ENCODE measurements around the gene ABTB1.
"Not testable (repeated sequence)": the region's sequence is repeated elsewhere in the genome, so short reads cannot be mapped to it uniquely, and the experiment has no call there.

ABTB1 gene

GRCh38 chr3:127693336-127693843, 20.6 kb downstream of the ABTB1 start:
- H3K27me3 Mint-ChIP-seq = no peaks in the 10 kb centered on the region
- H3K4me3 Mint-ChIP-seq = no peak overlapping the region
- ATAC-seq (no peak), DNase-seq (no peak)
- H3K27ac Mint-ChIP-seq = no peak overlapping the region
- no peaks in the 10 kb centered on the region for H3K9me3 Mint-ChIP-seq
- no peaks in the 10 kb centered on the region for H3K36me3 Mint-ChIP-seq (ENCODE audit: low read depth)
- H3K4me1 Mint-ChIP-seq = peaks cover 3% of the 10 kb centered on the region

- no peaks in the 10 kb centered on the region for H3K27me3 Mint-ChIP-seq
- H3K9me3 Mint-ChIP-seq = no peaks in the 10 kb centered on the region
- H3K4me3 Mint-ChIP-seq = no peak overlapping the region
- peak; percentile 39 for ATAC-seq
- H3K27ac Mint-ChIP-seq = no peak overlapping the region
- H3K36me3 Mint-ChIP-seq (ENCODE audit: low read depth) = no peaks in the 10 kb centered on the region
- H3K4me1 Mint-ChIP-seq = peaks cover 3% of the 10 kb centered on the region
- peak; percentile 39 for DNase-seq
Measured at GRCh38 chr3:127694467-127695215, 21.9 kb downstream of the ABTB1 start.

GRCh38 chr3:127697551-127698240, 24.9 kb downstream of the ABTB1 start:
- no peaks in the 10 kb centered on the region for H3K27me3 Mint-ChIP-seq
- DNase-seq (peak; percentile 37), ATAC-seq (peak; percentile 77)
- peaks cover 3% of the 10 kb centered on the region for H3K4me1 Mint-ChIP-seq
- no peaks in the 10 kb centered on the region for H3K9me3 Mint-ChIP-seq
- no peak overlapping the region for H3K27ac Mint-ChIP-seq
- H3K36me3 Mint-ChIP-seq (ENCODE audit: low read depth) = no peaks in the 10 kb centered on the region
- no peak overlapping the region for H3K4me3 Mint-ChIP-seq

GRCh38 chr3:127698286-127698685, 25.5 kb downstream of the ABTB1 start:
- no peaks in the 10 kb centered on the region for H3K36me3 Mint-ChIP-seq (ENCODE audit: low read depth)
- no peak for DNase-seq
- no peaks in the 10 kb centered on the region for H3K9me3 Mint-ChIP-seq
- ATAC-seq = no peak
- H3K27me3 Mint-ChIP-seq = no peaks in the 10 kb centered on the region
- peaks cover 3% of the 10 kb centered on the region for H3K4me1 Mint-ChIP-seq
- H3K4me3 Mint-ChIP-seq = no peak overlapping the region
- H3K27ac Mint-ChIP-seq = no peak overlapping the region

- Mint-ChIP-seq H3K27ac (no peak overlapping the region), H3K27me3 (no peaks in the 10 kb centered on the region), H3K36me3 (ENCODE audit: low read depth) (no peaks in the 10 kb centered on the region), H3K4me1 (peaks cover 3% of the 10 kb centered on the region), H3K4me3 (no peak overlapping the region), H3K9me3 (peaks cover 4% of the 10 kb centered on the region)
- DNase-seq (no peak), ATAC-seq (no peak)
Measured at GRCh38 chr3:127698691-127699415, 26.1 kb downstream of the ABTB1 start.

GRCh38 chr3:127699416-127700300, 26.9 kb downstream of the ABTB1 start:
- DNase-seq = no peak
- peaks cover 3% of the 10 kb centered on the region for H3K4me1 Mint-ChIP-seq
- no peak overlapping the region for H3K27ac Mint-ChIP-seq

GRCh38 chr3:127700406-127700805, 27.7 kb downstream of the ABTB1 start:
- Mint-ChIP-seq H3K27me3 (no peaks in the 10 kb centered on the region), H3K9me3 (peaks cover 5% of the 10 kb centered on the region), H3K4me3 (no peak overlapping the region), H3K27ac (no peak overlapping the region), H3K4me1 (peaks cover 3% of the 10 kb centered on the region), H3K36me3 (ENCODE audit: low read depth) (peaks cover 4% of the 10 kb centered on the region)
- no peak for ATAC-seq
- no peak for DNase-seq

More at GRCh38 chr3:127699416-127700300, 26.9 kb downstream of the ABTB1 start:
- peaks cover 5% of the 10 kb centered on the region for H3K9me3 Mint-ChIP-seq
- H3K4me3 Mint-ChIP-seq = no peak overlapping the region
- H3K27me3 Mint-ChIP-seq = no peaks in the 10 kb centered on the region
- ATAC-seq = no peak
- H3K36me3 Mint-ChIP-seq (ENCODE audit: low read depth) = peaks cover under 1% of the 10 kb centered on the region

- DNase-seq (no peak), ATAC-seq (no peak)
- Mint-ChIP-seq H3K9me3 (peaks cover 5% of the 10 kb centered on the region), H3K27me3 (no peaks in the 10 kb centered on the region), H3K36me3 (ENCODE audit: low read depth) (peaks cover 4% of the 10 kb centered on the region), H3K27ac (no peak overlapping the region), H3K4me3 (no peak overlapping the region), H3K4me1 (peaks cover 3% of the 10 kb centered on the region)
Measured at GRCh38 chr3:127701280-127701911, 28.6 kb downstream of the ABTB1 start.

- ATAC-seq (no peak), DNase-seq (no peak)
- H3K4me3 Mint-ChIP-seq = no peak overlapping the region
- no peak overlapping the region for H3K27ac Mint-ChIP-seq
- H3K9me3 Mint-ChIP-seq = peaks cover 5% of the 10 kb centered on the region
- H3K27me3 Mint-ChIP-seq = no peaks in the 10 kb centered on the region
- H3K36me3 Mint-ChIP-seq (ENCODE audit: low read depth) = peaks cover 4% of the 10 kb centered on the region
- H3K4me1 Mint-ChIP-seq = peaks cover 3% of the 10 kb centered on the region
Measured at GRCh38 chr3:127702151-127702578, 29.4 kb downstream of the ABTB1 start.

- not testable (repeated sequence) for H3K36me3 Mint-ChIP-seq (ENCODE audit: low read depth); H3K4me1 Mint-ChIP-seq; H3K9me3 Mint-ChIP-seq; ATAC-seq; H3K4me3 Mint-ChIP-seq; H3K27me3 Mint-ChIP-seq; DNase-seq; H3K27ac Mint-ChIP-seq
Measured at GRCh38 chr3:127704840-127705239, 32.1 kb downstream of the ABTB1 start.

- no peaks in the 10 kb centered on the region for H3K27me3 Mint-ChIP-seq
- H3K4me3 Mint-ChIP-seq = no peak overlapping the region
- H3K36me3 Mint-ChIP-seq (ENCODE audit: low read depth) = peaks cover 4% of the 10 kb centered on the region
- no peak overlapping the region for H3K27ac Mint-ChIP-seq
- no peak for DNase-seq
- ATAC-seq = no peak
- H3K4me1 Mint-ChIP-seq = no peaks in the 10 kb centered on the region
- peaks cover 5% of the 10 kb centered on the region for H3K9me3 Mint-ChIP-seq
Measured at GRCh38 chr3:127706312-127706711, 33.6 kb downstream of the ABTB1 start.

- Mint-ChIP-seq H3K9me3 (peaks cover 5% of the 10 kb centered on the region), H3K27ac (no peak overlapping the region), H3K4me1 (no peaks in the 10 kb centered on the region), H3K4me3 (no peak overlapping the region), H3K36me3 (ENCODE audit: low read depth) (peaks cover 4% of the 10 kb centered on the region), H3K27me3 (no peaks in the 10 kb centered on the region)
- DNase-seq (no peak), ATAC-seq (no peak)
Measured at GRCh38 chr3:127706785-127707351, 34.1 kb downstream of the ABTB1 start.

GRCh38 chr3:127707851-127708411, 35.2 kb downstream of the ABTB1 start:
- Mint-ChIP-seq H3K9me3 (peaks cover 5% of the 10 kb centered on the region), H3K27ac (no peak overlapping the region), H3K4me1 (no peaks in the 10 kb centered on the region), H3K27me3 (no peaks in the 10 kb centered on the region), H3K36me3 (ENCODE audit: low read depth) (peaks cover 4% of the 10 kb centered on the region), H3K4me3 (no peak overlapping the region)
- no peak for ATAC-seq
- no peak for DNase-seq

Data from activated naive CD8-positive, alpha-beta T cell treated with anti-CD3 and anti-CD28 coated beads, Interleukin-2, amount 50 U/mL, for 24 hours (primary cell).